ENCODE results near the gene SERPING1. TPM values are rescaled to one million over a fixed set of nuclear protein-coding genes. Genes with fewer than 3 reads are reported as not detected.

SERPING1 gene
- polyA plus RNA-seq, 3 donors: 133 to 161 (median 138) TPM

Other genes with a start within 250 kb of the SERPING1 start
- gene PRG3, start 216.5 kb upstream of the SERPING1 start, polyA plus RNA-seq (ENCODE audit: insufficient read length in 3 of 3): 1 to 10 TPM in 1 of 3 donors, under 1 TPM in 2; 0.23 to 1.0 (median 0.59) TPM
- 1 to 10 TPM in 2 of 3 donors, under 1 TPM in 1; 0.98 to 1.8 (median 1.7) TPM for gene PRG2, start 207.0 kb upstream of the SERPING1 start, polyA plus RNA-seq (ENCODE audit: insufficient read length in 3 of 3)
- gene SLC43A3, start 170.6 kb upstream of the SERPING1 start, polyA plus RNA-seq (ENCODE audit: insufficient read length in 3 of 3): 10 to 100 TPM; 22.0 to 22.2 (median 22.0) TPM
- 1 to 10 TPM; 2.3 to 3.9 (median 2.4) TPM for gene RTN4RL2, start 137.2 kb upstream of the SERPING1 start, polyA plus RNA-seq (ENCODE audit: insufficient read length in 3 of 3)
- 1 to 10 TPM; 4.5 to 7.1 (median 6.0) TPM for gene SLC43A1, start 82.0 kb upstream of the SERPING1 start, polyA plus RNA-seq (ENCODE audit: insufficient read length in 3 of 3)
- gene TIMM10, start 66.9 kb upstream of the SERPING1 start, polyA plus RNA-seq (ENCODE audit: insufficient read length in 3 of 3): 10 to 100 TPM; 32.0 to 40.3 (median 34.9) TPM
- under 1 TPM; 0.28 to 0.59 (median 0.45) TPM for gene SMTNL1, start 60.1 kb upstream of the SERPING1 start, polyA plus RNA-seq (ENCODE audit: insufficient read length in 3 of 3)
- 10 to 100 TPM; 31.9 to 38.4 (median 35.8) TPM for gene UBE2L6, start 30.0 kb upstream of the SERPING1 start, polyA plus RNA-seq (ENCODE audit: insufficient read length in 3 of 3)
- gene YPEL4, start 52.2 kb downstream of the SERPING1 start, polyA plus RNA-seq (ENCODE audit: insufficient read length in 3 of 3): 1 to 10 TPM; 2.6 to 5.6 (median 3.1) TPM
- gene CLP1, start 60.1 kb downstream of the SERPING1 start, polyA plus RNA-seq (ENCODE audit: insufficient read length in 3 of 3): 10 to 100 TPM; 14.5 to 18.5 (median 16.8) TPM
- gene ZDHHC5, start 70.4 kb downstream of the SERPING1 start, polyA plus RNA-seq (ENCODE audit: insufficient read length in 3 of 3): 10 to 100 TPM; 50.0 to 51.5 (median 50.6) TPM
- 10 to 100 TPM; 19.5 to 24.1 (median 21.8) TPM for gene MED19, start 114.5 kb downstream of the SERPING1 start, polyA plus RNA-seq (ENCODE audit: insufficient read length in 3 of 3)
- gene TMX2, start 114.9 kb downstream of the SERPING1 start, polyA plus RNA-seq (ENCODE audit: insufficient read length in 3 of 3): 100 to 1,000 TPM; 111 to 116 (median 114) TPM
- 100 to 1,000 TPM; 113 to 133 (median 117) TPM for gene SELENOH, start 143.8 kb downstream of the SERPING1 start, polyA plus RNA-seq (ENCODE audit: insufficient read length in 3 of 3)
- under 1 TPM; 0.13 to 0.25 (median 0.15) TPM for gene BTBD18, start 154.1 kb downstream of the SERPING1 start, polyA plus RNA-seq (ENCODE audit: insufficient read length in 3 of 3)
- 100 to 1,000 TPM; 189 to 245 (median 210) TPM for gene CTNND1, start 164.1 kb downstream of the SERPING1 start, polyA plus RNA-seq (ENCODE audit: insufficient read length in 3 of 3)